SK-N-SH (cell line): ENCODE data around the gene GRK5. TPM values are rescaled to one million over a fixed set of nuclear protein-coding genes. Genes with fewer than 3 reads are reported as not detected.

ENCODE experiments used
- CTCF ChIA-PET: fragments of 300-600, 350-600 bp; formaldehyde crosslinking; extraction: SDS; loops from one replicate; lab custom pipeline; 2021; lab: Yijun Ruan, JAX
- POLR2A ChIA-PET: fragments of 350-600 bp; sonication (Branson Sonifier 250); formaldehyde crosslinking; extraction: SDS; loops from one replicate; lab custom pipeline; 2020; ENCODE audit warnings: antibody characterized with exemption, inconsistent platforms; lab: Yijun Ruan, JAX
- DNase-seq: peaks from one replicate; pipeline ENCODE4 v3.0.0; 2012
- H2AFZ ChIP-seq: fragments of 200-600 bp; sonication (generic); 2 replicates; pipeline ENCODE4 v1.8.1; 2016; ENCODE audit warnings: antibody characterized with exemption, mild to moderate bottlenecking, low read depth
- H3F3A ChIP-seq: fragments of 200-600 bp; sonication (generic); replicated peaks from 2 replicates; pipeline ENCODE3; 2016; ENCODE audit warnings: antibody characterized with exemption, mild to moderate bottlenecking; ENCODE audit not compliant: insufficient read depth
- H3K27ac ChIP-seq, 2 experiments: fragments of 200-500 bp in 1 of 2; fragments of 200-600 bp in 1 of 2; sonication (Bioruptor generic) in 1 of 2; sonication (generic), shearing (Covaris generic) in 1 of 2; 2 replicates each; pipeline versions ENCODE4 v1.5.1 to v1.6.1; 2014 to 2016; ENCODE audit warnings: low read depth in 2 of 2, inconsistent platforms in 1 of 2, low read length in 1 of 2, mild to moderate bottlenecking in 1 of 2, mixed read lengths in 1 of 2
- H3K27me3 ChIP-seq: fragments of 200-600 bp; sonication (generic), shearing (Covaris generic); 2 replicates; pipeline ENCODE4 v1.6.1; 2016; ENCODE audit warnings: mixed run types; ENCODE audit not compliant: insufficient read depth
- H3K36me3 ChIP-seq, 2 experiments: fragments of 200-500 bp in 1 of 2; fragments of 200-600 bp in 1 of 2; sonication (Bioruptor generic) in 1 of 2; sonication (generic) in 1 of 2; replicated peaks in 1 of 2; 2 replicates each; pipeline versions ENCODE3 to v1.5.1; 2014 to 2016; ENCODE audit warnings: low read length in 1 of 2, mild to moderate bottlenecking in 1 of 2; ENCODE audit not compliant: insufficient read depth in 2 of 2, control insufficient read depth in 1 of 2
- H3K4me1 ChIP-seq, 2 experiments: fragments of 200-500 bp in 1 of 2; fragments of 200-600 bp in 1 of 2; sonication (Bioruptor generic) in 1 of 2; sonication (generic), shearing (Covaris generic) in 1 of 2; 2 replicates each; pipeline versions ENCODE4 v1.5.1 to v1.6.1; 2014 to 2016; ENCODE audit warnings: low read depth in 1 of 2, low read length in 1 of 2, mixed run types in 1 of 2; ENCODE audit not compliant: insufficient read depth in 2 of 2, control insufficient read depth in 1 of 2
- H3K4me2 ChIP-seq: fragments of 200-600 bp; sonication (generic), shearing (Covaris generic); 2 replicates; pipeline ENCODE4 v1.6.1; 2017; ENCODE audit warnings: mixed run types
- H3K4me3 ChIP-seq, 2 experiments: fragments of 200-500 bp in 1 of 2; fragments of 200-600 bp in 1 of 2; sonication (Bioruptor generic) in 1 of 2; sonication (generic), shearing (Covaris generic) in 1 of 2; 2 replicates each; pipeline versions ENCODE4 v1.5.1 to v1.8.1; 2014 to 2016; ENCODE audit warnings: low read depth in 2 of 2, inconsistent platforms in 1 of 2, low read length in 1 of 2, mild to moderate bottlenecking in 1 of 2, mixed read lengths in 1 of 2, moderate library complexity in 1 of 2
- H3K79me2 ChIP-seq: fragments of 200-600 bp; sonication (generic); 2 replicates; pipeline ENCODE4 v1.8.1; 2017; ENCODE audit warnings: mild to moderate bottlenecking; ENCODE audit not compliant: insufficient read depth
- H3K9ac ChIP-seq: fragments of 200-600 bp; sonication (generic); 2 replicates; pipeline ENCODE4 v1.6.1; 2017; ENCODE audit warnings: mixed run types
- H3K9me2 ChIP-seq: fragments of 200-600 bp; sonication (generic); 2 replicates; pipeline ENCODE4 v1.6.1; 2017; ENCODE audit warnings: mixed run types
- H3K9me3 ChIP-seq: fragments of 200-600 bp; sonication (generic); 2 replicates; pipeline ENCODE4 v1.6.1; 2017; ENCODE audit warnings: mixed run types, mild to moderate bottlenecking, moderate library complexity
- H4K20me1 ChIP-seq: fragments of 200-600 bp; sonication (generic); 2 replicates; pipeline ENCODE4 v1.6.1; 2017; ENCODE audit warnings: mild to moderate bottlenecking, mixed run types; ENCODE audit not compliant: insufficient read depth
- CHD2 ChIP-seq: fragments of 150-350 bp; IDR thresholded peaks from 2 replicates; pipeline ENCODE4 v1.6.1; 2018; ENCODE audit warnings: low read length; ENCODE audit not compliant: partially characterized antibody
- CTCF ChIP-seq: fragments of 200-600 bp; sonication (generic); IDR thresholded peaks from 2 replicates; pipeline ENCODE4 v1.6.1; 2017; ENCODE audit warnings: antibody characterized with exemption, mild to moderate bottlenecking, moderate library complexity
- EP300 ChIP-seq, 2 experiments: IDR thresholded peaks; 2 replicates each; pipeline versions ENCODE4 v1.4.0 to v1.6.1; 2012; ENCODE audit warnings: borderline replicate concordance in 1 of 2, low read depth in 1 of 2, low read length in 1 of 2
- EZH2phosphoT487 ChIP-seq: fragments of 200-600 bp; sonication (generic); IDR thresholded peaks from 2 replicates; pipeline ENCODE4 v1.6.1; 2017; ENCODE audit warnings: low read depth, mixed run types, mild to moderate bottlenecking, antibody characterized with exemption, moderate library complexity, borderline replicate concordance
- FOXM1 ChIP-seq: IDR thresholded peaks from 2 replicates; pipeline ENCODE4 v1.4.0; 2012; ENCODE audit warnings: low read depth, mild to moderate bottlenecking
- IRF3 ChIP-seq: fragments of 150-350 bp; IDR thresholded peaks from 2 replicates; pipeline ENCODE4 v1.6.1; 2016; ENCODE audit warnings: mild to moderate bottlenecking, low read depth, low read length
- MXI1 ChIP-seq: IDR thresholded peaks from 2 replicates; pipeline ENCODE4 v1.6.1; 2012; ENCODE audit warnings: mild to moderate bottlenecking, low read depth, low read length, improper control_type of control experiment
- PBX3 ChIP-seq: IDR thresholded peaks from 2 replicates; pipeline ENCODE4; 2012
- RAD21 ChIP-seq: IDR thresholded peaks from 2 replicates; pipeline ENCODE4 v1.6.1; 2012; ENCODE audit warnings: mild to moderate bottlenecking, low read length
- REST ChIP-seq: IDR thresholded peaks from 2 replicates; pipeline ENCODE4 v1.6.1; 2012; ENCODE audit warnings: mild to moderate bottlenecking, low read depth, low read length, moderate library complexity
- SIN3A ChIP-seq: IDR thresholded peaks from 2 replicates; pipeline ENCODE4 v1.6.1; 2012; ENCODE audit warnings: low read depth, mild to moderate bottlenecking, low read length, moderate library complexity, borderline replicate concordance
- SMC3 ChIP-seq: IDR thresholded peaks from 2 replicates; pipeline ENCODE4 v1.6.1; 2012; ENCODE audit warnings: low read depth, low read length, improper control_type of control experiment
- TCF12 ChIP-seq: IDR thresholded peaks from 2 replicates; pipeline ENCODE4 v1.4.0; 2012
- USF1 ChIP-seq: IDR thresholded peaks from 2 replicates; pipeline ENCODE4 v1.4.0; 2012; ENCODE audit warnings: low read depth, borderline replicate concordance
- YY1 ChIP-seq: IDR thresholded peaks from 2 replicates; pipeline ENCODE4 v1.4.0; 2012; ENCODE audit warnings: low read depth, mild to moderate bottlenecking
- WGBS: methylation state at CpG from one replicate; pipeline ENCODE4 v1.1.6; 2017; ENCODE audit warnings: low lambda C conversion rate; 5-methylcytosine and 5-hydroxymethylcytosine counted together
- polyA plus RNA-seq, 3 experiments: library from polyadenylated mRNA; depleted of rRNA; stranded (reverse); fragments of >200 nt; gene quantifications; 2 replicates each; pipeline ENCODE4 v1.2.3, GENCODE V29; 2012

Gene GRK5
- polyA plus RNA-seq, 1 of the 3 experiments (the other 2 are of a cell fraction): 12.1 TPM

GRCh38 chr10:119252051-119252465, 44.7 kb downstream of the GRK5 start:
- Histone ChIP-seq H3K9me2 (no peaks in the 10 kb centered on the region), H3F3A (peaks cover 39% of the 10 kb centered on the region), H3K9me3 (no peaks in the 10 kb centered on the region), H3K27me3 (no peaks in the 10 kb centered on the region), H3K4me2 (peak overlapping the region; percentile 39), H3K4me1 (peaks cover 51 to 57% of the 10 kb centered on the region in 2 experiments), H3K36me3 (no peaks in the 10 kb centered on the region), H3K79me2 (peaks cover 24% of the 10 kb centered on the region), H2AFZ (no peak overlapping the region), H4K20me1 (no peaks in the 10 kb centered on the region), H3K9ac (peak overlapping the region; percentile 62; the same call in 1 of the 2 replicates), H3K4me3 (no peak overlapping the region), H3K27ac (peak overlapping the region; percentile 80 to 98)
- CTCF ChIA-PET: interaction anchor here (1.4 to 2.3 kb wide), 4 partner anchors 11 to 194 kb away, joined by 3 to 10 read pairs (median 6); no protein-coding TSS in a partner anchor
- TF ChIP-seq MXI1 (no peak), TCF12 (peak; percentile 53; the same call in 1 of the 2 replicates), IRF3 (no peak), REST (no peak), EZH2phosphoT487 (no peak), CHD2 (no peak), EP300 (IDR thresholded peaks at IDR 0.05; ENCODE audit: borderline replicate concordance in 1 of 2, low read depth in 1 of 2, low read length in 1 of 2) (peak in 1 of 2 experiments; percentile 33; a peak in 1 of 4 replicates), YY1 (no peak), SIN3A (no peak), PBX3 (peak; percentile 60), CTCF (no peak), RAD21 (peak; percentile 22; the same call in 1 of the 2 replicates), USF1 (no peak), SMC3 (no peak), FOXM1 (no peak)
- 70% methylated on average over 4 of the region's 8 CpGs for WGBS
- POLR2A ChIA-PET: no interaction called here
- peak; percentile 70 for DNase-seq
